ENCODE measurements around the gene PCP4. TPM values are rescaled to one million over a fixed set of nuclear protein-coding genes. Genes with fewer than 3 reads are reported as not detected.

PCP4 gene
- total RNA-seq, 2 experiments from 2014 or later, result not detected

DNA sequence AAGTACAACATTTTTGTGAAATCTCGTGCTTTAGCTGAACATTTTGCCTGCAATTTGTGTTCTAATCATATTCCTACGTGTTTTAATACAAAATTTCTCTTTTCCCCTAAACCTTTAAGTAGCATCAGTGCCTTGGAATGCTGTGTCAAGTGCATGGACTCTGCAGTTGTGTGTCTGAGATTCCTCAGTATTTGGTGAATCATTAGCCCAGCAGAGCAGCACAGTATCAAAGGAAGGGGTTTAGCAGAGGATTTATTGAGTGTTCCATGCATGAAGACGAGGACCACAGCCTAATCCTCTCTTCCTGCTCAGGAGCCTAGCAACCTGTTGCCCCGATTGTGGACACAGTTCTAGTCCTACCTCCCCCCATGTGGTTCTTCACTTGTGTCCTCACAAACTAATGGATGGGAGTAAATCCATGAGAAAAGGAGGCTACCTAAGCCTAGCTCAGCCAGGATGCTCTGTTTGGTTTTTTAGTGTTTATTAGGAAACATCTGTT, 29.3 kb upstream of the PCP4 start:
- intact Hi-C loops (cut with micrococcal nuclease; ENCODE audit: unreplicated experiment), result no loop called here
- no peak overlapping the region for H3K4me3 ChIP-seq (ENCODE audit: low read depth, low read length, poor library complexity, severe bottlenecking)
- no peak overlapping the region for H2AFZ ChIP-seq (ENCODE audit: low read length)
- no peaks in the 10 kb centered on the region for H3K9me3 ChIP-seq (ENCODE audit: low read length)
- no peaks in the 10 kb centered on the region for H3K36me3 ChIP-seq (ENCODE audit: insufficient read depth, low read length)
- H3K27ac ChIP-seq (ENCODE audit: low read depth, low read length, poor library complexity, severe bottlenecking), result no peak overlapping the region
- TF ChIP-seq, protein P1, sequence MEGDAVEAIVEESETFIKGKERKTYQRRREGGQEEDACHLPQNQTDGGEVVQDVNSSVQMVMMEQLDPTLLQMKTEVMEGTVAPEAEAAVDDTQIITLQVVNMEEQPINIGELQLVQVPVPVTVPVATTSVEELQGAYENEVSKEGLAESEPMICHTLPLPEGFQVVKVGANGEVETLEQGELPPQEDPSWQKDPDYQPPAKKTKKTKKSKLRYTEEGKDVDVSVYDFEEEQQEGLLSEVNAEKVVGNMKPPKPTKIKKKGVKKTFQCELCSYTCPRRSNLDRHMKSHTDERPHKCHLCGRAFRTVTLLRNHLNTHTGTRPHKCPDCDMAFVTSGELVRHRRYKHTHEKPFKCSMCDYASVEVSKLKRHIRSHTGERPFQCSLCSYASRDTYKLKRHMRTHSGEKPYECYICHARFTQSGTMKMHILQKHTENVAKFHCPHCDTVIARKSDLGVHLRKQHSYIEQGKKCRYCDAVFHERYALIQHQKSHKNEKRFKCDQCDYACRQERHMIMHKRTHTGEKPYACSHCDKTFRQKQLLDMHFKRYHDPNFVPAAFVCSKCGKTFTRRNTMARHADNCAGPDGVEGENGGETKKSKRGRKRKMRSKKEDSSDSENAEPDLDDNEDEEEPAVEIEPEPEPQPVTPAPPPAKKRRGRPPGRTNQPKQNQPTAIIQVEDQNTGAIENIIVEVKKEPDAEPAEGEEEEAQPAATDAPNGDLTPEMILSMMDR (conservative IDR thresholded peaks at IDR 0.05; ENCODE audit: low read length), result no peak
- TF ChIP-seq EZH2phosphoT487 (IDR thresholded peaks at IDR 0.05; ENCODE audit: borderline replicate concordance, low read depth, low read length), result no peak
- ChIA-PET CTCF (ENCODE audit: unreplicated experiment) (no interaction called here), POLR2A (no interaction called here)
- no peaks in the 10 kb centered on the region for H3K9me2 ChIP-seq (ENCODE audit: insufficient read depth, low read length)
- no TSS peak for BruUV-seq (replicated peaks)
- no peaks in the 10 kb centered on the region for H4K20me1 ChIP-seq (ENCODE audit: insufficient read depth, low read length)
- H3K79me2 ChIP-seq (ENCODE audit: insufficient read depth, low read depth, low read length), result no peaks in the 10 kb centered on the region
- H3K4me2 ChIP-seq (ENCODE audit: low read length), result no peak overlapping the region
- DNase-seq (ENCODE audit: low spot score), result no peak
- no peaks in the 10 kb centered on the region for H3K4me1 ChIP-seq (ENCODE audit: insufficient read depth, low read length, poor library complexity, severe bottlenecking)

GRCh38 chr21:39840373-39841097, 26.7 kb upstream of the PCP4 start:
- Histone ChIP-seq H3K79me2 (ENCODE audit: insufficient read depth, low read depth, low read length) (no peaks in the 10 kb centered on the region), H4K20me1 (ENCODE audit: insufficient read depth, low read length) (no peaks in the 10 kb centered on the region), H3K9me3 (ENCODE audit: low read length) (no peaks in the 10 kb centered on the region), H3K4me2 (ENCODE audit: low read length) (no peak overlapping the region), H3K4me3 (ENCODE audit: low read depth, low read length, poor library complexity, severe bottlenecking) (no peak overlapping the region), H3K36me3 (ENCODE audit: insufficient read depth, low read length) (no peaks in the 10 kb centered on the region), H3K4me1 (ENCODE audit: insufficient read depth, low read length, poor library complexity, severe bottlenecking) (no peaks in the 10 kb centered on the region), H2AFZ (ENCODE audit: low read length) (no peak overlapping the region), H3K9me2 (ENCODE audit: insufficient read depth, low read length) (no peaks in the 10 kb centered on the region), H3K27ac (ENCODE audit: low read depth, low read length, poor library complexity, severe bottlenecking) (no peak overlapping the region)
- no peak for TF ChIP-seq EZH2phosphoT487 (IDR thresholded peaks at IDR 0.05; ENCODE audit: borderline replicate concordance, low read depth, low read length)
- TF ChIP-seq, protein P1 (conservative IDR thresholded peaks at IDR 0.05; ENCODE audit: low read length), result no peak
- intact Hi-C loops (cut with micrococcal nuclease; ENCODE audit: unreplicated experiment), result no loop called here
- CTCF ChIA-PET (ENCODE audit: unreplicated experiment), result no interaction called here
- no TSS peak for BruUV-seq (replicated peaks)
- no peak for DNase-seq (ENCODE audit: low spot score)
- POLR2A ChIA-PET, result no interaction called here

GRCh38 chr21:39842741-39843459, 24.3 kb upstream of the PCP4 start:
- H3K4me3 ChIP-seq (ENCODE audit: low read depth, low read length, poor library complexity, severe bottlenecking), result no peak overlapping the region
- POLR2A ChIA-PET, result no interaction called here
- no TSS peak for BruUV-seq (replicated peaks)
- H3K36me3 ChIP-seq (ENCODE audit: insufficient read depth, low read length), result no peaks in the 10 kb centered on the region
- H3K27ac ChIP-seq (ENCODE audit: low read depth, low read length, poor library complexity, severe bottlenecking), result no peak overlapping the region
- intact Hi-C loops (cut with micrococcal nuclease; ENCODE audit: unreplicated experiment), result no loop called here
- no peak for DNase-seq (ENCODE audit: low spot score)
- CTCF ChIA-PET (ENCODE audit: unreplicated experiment), result no interaction called here
- no peaks in the 10 kb centered on the region for H3K9me2 ChIP-seq (ENCODE audit: insufficient read depth, low read length)
- no peak overlapping the region for H2AFZ ChIP-seq (ENCODE audit: low read length)
- no peaks in the 10 kb centered on the region for H4K20me1 ChIP-seq (ENCODE audit: insufficient read depth, low read length)
- no peaks in the 10 kb centered on the region for H3K9me3 ChIP-seq (ENCODE audit: low read length)
- H3K4me2 ChIP-seq (ENCODE audit: low read length), result no peak overlapping the region
- no peaks in the 10 kb centered on the region for H3K79me2 ChIP-seq (ENCODE audit: insufficient read depth, low read depth, low read length)
- H3K4me1 ChIP-seq (ENCODE audit: insufficient read depth, low read length, poor library complexity, severe bottlenecking), result no peaks in the 10 kb centered on the region
- no peak for TF ChIP-seq EZH2phosphoT487 (IDR thresholded peaks at IDR 0.05; ENCODE audit: borderline replicate concordance, low read depth, low read length)
- TF ChIP-seq, protein P1 (conservative IDR thresholded peaks at IDR 0.05; ENCODE audit: low read length), result no peak

All from OCI-LY7 (cell line).